ENCODE results near the gene FBN2.
"Not testable (repeated sequence)": the region's sequence is repeated elsewhere in the genome, so short reads cannot be mapped to it uniquely, and the experiment has no call there.

Gene FBN2

DNA sequence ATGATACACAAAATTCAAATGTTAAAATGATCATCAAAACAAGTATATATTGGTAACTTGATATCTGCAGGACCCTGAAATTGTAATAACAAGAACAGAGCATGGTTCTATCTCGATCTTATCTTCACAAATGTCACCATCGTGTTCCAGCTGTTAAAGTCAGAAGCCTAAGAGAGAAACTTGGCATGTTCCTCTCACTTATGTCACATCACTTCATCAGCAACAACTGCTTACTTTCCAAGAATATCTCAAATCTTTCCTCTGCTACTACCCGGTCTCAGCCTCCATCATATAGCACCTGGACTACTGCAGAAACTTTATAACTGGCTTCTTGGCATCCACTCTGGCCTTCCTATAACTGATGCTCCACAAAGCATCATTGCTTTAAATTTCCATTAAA is 84.9 kb downstream of the FBN2 start:
- H3K4me3 ChIP-seq (ENCODE audit: insufficient read length, low read depth), result no peak overlapping the region
- no peak for DNase-seq (ENCODE audit: low read depth, low spot score)
- no peak overlapping the region for H3K9ac ChIP-seq (ENCODE audit: insufficient read length, low read depth)
- peaks cover 3% of the 10 kb centered on the region for H3K36me3 ChIP-seq (ENCODE audit: insufficient read depth, insufficient read length, low read length)
- no peaks in the 10 kb centered on the region for H3K27me3 ChIP-seq (ENCODE audit: insufficient read depth, insufficient read length)
- TF ChIP-seq SUZ12 (IDR thresholded peaks at IDR 0.05; ENCODE audit: extremely low read depth, insufficient read depth, insufficient read length) (no peak), YY1 (IDR thresholded peaks at IDR 0.05; ENCODE audit: insufficient read depth, insufficient read length) (no peak), ZNF274 (IDR thresholded peaks at IDR 0.05; ENCODE audit: low read depth, low read length) (no peak)
- H3K9me3 ChIP-seq (ENCODE audit: insufficient read depth, low read length), result no peaks in the 10 kb centered on the region
- peaks cover 2% of the 10 kb centered on the region for H3K4me1 ChIP-seq (ENCODE audit: insufficient read depth, insufficient read length)

DNA sequence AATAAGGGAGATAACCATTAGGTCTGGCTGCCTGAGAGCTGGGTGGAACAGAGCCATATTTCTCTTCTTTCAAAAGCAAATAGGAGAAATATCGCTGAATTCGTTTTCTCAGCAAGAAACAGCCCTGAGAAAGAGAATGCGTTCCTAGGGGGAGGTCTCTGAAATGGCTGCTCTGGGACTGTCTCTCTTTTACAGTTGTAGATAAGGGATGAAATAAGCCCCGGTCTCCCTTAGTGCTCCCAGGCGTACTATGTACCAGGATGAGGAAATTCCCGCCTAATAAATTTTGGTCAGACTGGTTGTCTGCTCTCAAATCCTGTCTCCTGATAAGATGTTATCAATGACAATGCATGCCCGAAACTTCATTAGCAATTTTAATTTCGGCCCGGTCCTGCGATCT is 90.8 kb downstream of the FBN2 start:
- H3K4me1 ChIP-seq (ENCODE audit: insufficient read depth, insufficient read length); DNase-seq (ENCODE audit: low read depth, low spot score); H3K27me3 ChIP-seq (ENCODE audit: insufficient read depth, insufficient read length); H3K36me3 ChIP-seq (ENCODE audit: insufficient read depth, insufficient read length, low read length); H3K4me3 ChIP-seq (ENCODE audit: insufficient read length, low read depth); H3K9ac ChIP-seq (ENCODE audit: insufficient read length, low read depth); H3K9me3 ChIP-seq (ENCODE audit: insufficient read depth, low read length): not testable (repeated sequence)

DNA sequence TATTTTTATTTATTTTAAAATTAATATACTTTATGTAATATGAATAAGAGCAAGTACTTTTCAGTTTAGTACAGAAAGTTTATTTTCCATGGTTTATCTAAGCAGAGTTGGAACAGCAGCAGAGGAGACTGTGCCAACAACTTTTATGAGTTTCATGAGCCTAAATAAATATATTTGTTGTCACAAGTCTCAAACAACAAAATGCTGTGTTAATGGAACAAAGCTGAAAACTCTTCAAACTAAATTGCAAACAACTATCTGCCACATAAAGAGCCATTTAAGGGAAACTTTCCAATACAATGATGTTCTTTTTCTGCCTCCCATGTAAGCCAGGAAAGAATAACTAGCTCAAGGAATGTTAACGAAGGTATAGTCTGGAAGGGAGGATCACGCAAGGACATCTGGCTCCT is 96.1 kb downstream of the FBN2 start:
- Histone ChIP-seq H3K4me3 (ENCODE audit: insufficient read length, low read depth) (no peak overlapping the region), H3K9me3 (ENCODE audit: insufficient read depth, low read length) (no peaks in the 10 kb centered on the region), H3K27me3 (ENCODE audit: insufficient read depth, insufficient read length) (no peaks in the 10 kb centered on the region), H3K4me1 (ENCODE audit: insufficient read depth, insufficient read length) (no peaks in the 10 kb centered on the region), H3K9ac (ENCODE audit: insufficient read length, low read depth) (no peak overlapping the region), H3K36me3 (ENCODE audit: insufficient read depth, insufficient read length, low read length) (peaks cover 6% of the 10 kb centered on the region)
- no peak for TF ChIP-seq YY1 (IDR thresholded peaks at IDR 0.05; ENCODE audit: insufficient read depth, insufficient read length)
- DNase-seq (ENCODE audit: low read depth, low spot score), result no peak

DNA sequence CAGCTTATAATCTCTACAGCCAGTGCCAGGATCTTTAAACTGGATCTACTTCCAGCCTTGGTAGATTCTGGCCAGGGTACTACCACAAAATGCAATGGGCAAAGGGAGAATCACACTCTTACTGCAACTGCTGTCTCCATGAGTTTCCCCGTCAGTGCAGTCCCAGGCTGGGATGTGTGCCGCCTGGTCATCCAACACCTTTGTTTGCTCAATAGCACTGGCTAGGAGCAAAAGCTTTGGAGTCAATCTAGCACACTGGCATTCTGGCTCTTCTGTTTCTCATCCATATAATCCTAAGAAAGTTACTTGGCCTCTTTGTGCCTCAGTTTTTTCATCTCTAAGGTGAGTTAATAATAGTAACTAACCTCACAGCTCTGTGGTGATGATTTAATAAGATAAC is 96.9 kb downstream of the FBN2 start:
- no peak for DNase-seq (ENCODE audit: low read depth, low spot score)
- H3K27me3 ChIP-seq (ENCODE audit: insufficient read depth, insufficient read length), result no peaks in the 10 kb centered on the region
- no peaks in the 10 kb centered on the region for H3K9me3 ChIP-seq (ENCODE audit: insufficient read depth, low read length)
- no peak overlapping the region for H3K9ac ChIP-seq (ENCODE audit: insufficient read length, low read depth)
- no peak for TF ChIP-seq ZNF274 (IDR thresholded peaks at IDR 0.05; ENCODE audit: low read depth, low read length)
- no peak for TF ChIP-seq YY1 (IDR thresholded peaks at IDR 0.05; ENCODE audit: insufficient read depth, insufficient read length)
- TF ChIP-seq SUZ12 (IDR thresholded peaks at IDR 0.05; ENCODE audit: extremely low read depth, insufficient read depth, insufficient read length), result no peak
- H3K4me1 ChIP-seq (ENCODE audit: insufficient read depth, insufficient read length), result no peaks in the 10 kb centered on the region
- peaks cover 6% of the 10 kb centered on the region for H3K36me3 ChIP-seq (ENCODE audit: insufficient read depth, insufficient read length, low read length)
- H3K4me3 ChIP-seq (ENCODE audit: insufficient read length, low read depth), result no peak overlapping the region

DNA sequence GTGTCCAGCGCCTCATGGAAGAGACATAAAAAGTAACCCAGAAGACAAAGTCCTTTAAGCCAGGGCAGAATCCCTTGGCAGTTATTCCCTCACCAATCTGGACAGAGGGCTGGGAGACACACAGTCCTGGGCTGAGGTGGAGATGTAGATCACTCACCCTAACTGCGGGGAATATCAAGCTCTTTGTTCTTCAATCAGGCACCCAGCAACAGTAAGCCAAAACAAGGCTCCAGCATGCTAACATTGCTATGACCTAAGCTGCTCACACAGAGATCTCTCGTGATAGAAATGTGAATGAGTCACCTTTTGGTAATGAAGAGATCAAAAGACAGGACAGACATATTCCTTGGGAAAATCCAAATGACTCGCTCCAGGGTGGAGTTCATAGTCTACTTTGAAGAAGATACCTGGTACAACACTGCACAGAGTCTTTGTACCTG is 101.3 kb downstream of the FBN2 start:
- Histone ChIP-seq H3K36me3 (ENCODE audit: insufficient read depth, insufficient read length, low read length) (peaks cover 4% of the 10 kb centered on the region), H3K9ac (ENCODE audit: insufficient read length, low read depth) (no peak overlapping the region), H3K4me1 (ENCODE audit: insufficient read depth, insufficient read length) (no peaks in the 10 kb centered on the region), H3K4me3 (ENCODE audit: insufficient read length, low read depth) (no peak overlapping the region), H3K27me3 (ENCODE audit: insufficient read depth, insufficient read length) (no peaks in the 10 kb centered on the region), H3K9me3 (ENCODE audit: insufficient read depth, low read length) (no peaks in the 10 kb centered on the region)
- no peak for TF ChIP-seq ZNF274 (IDR thresholded peaks at IDR 0.05; ENCODE audit: low read depth, low read length)
- TF ChIP-seq YY1 (IDR thresholded peaks at IDR 0.05; ENCODE audit: insufficient read depth, insufficient read length), result no peak
- TF ChIP-seq SUZ12 (IDR thresholded peaks at IDR 0.05; ENCODE audit: extremely low read depth, insufficient read depth, insufficient read length), result no peak
- DNase-seq (ENCODE audit: low read depth, low spot score), result no peak

DNA sequence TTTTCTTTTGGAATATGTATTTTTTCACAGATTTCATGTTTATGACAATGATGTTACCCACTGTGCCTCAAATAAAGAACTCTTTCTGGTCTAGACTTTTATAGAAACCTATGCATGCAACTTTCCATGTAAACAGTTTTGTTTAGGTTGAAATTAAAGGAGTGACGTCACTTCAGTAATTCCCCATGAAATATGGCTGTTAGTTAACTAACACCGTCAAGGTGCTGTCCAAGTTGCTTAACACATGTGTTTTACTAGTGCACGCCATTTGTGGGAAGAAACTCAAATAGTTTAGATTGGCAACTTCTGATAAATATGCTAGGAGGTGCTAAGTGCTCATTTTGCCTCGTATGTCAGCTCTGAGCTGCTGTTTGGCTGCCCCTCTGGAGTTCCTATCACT is 102.2 kb downstream of the FBN2 start:
- Histone ChIP-seq H3K36me3 (ENCODE audit: insufficient read depth, insufficient read length, low read length) (no peaks in the 10 kb centered on the region), H3K27me3 (ENCODE audit: insufficient read depth, insufficient read length) (no peaks in the 10 kb centered on the region), H3K4me3 (ENCODE audit: insufficient read length, low read depth) (no peak overlapping the region), H3K4me1 (ENCODE audit: insufficient read depth, insufficient read length) (no peaks in the 10 kb centered on the region), H3K9ac (ENCODE audit: insufficient read length, low read depth) (no peak overlapping the region), H3K9me3 (ENCODE audit: insufficient read depth, low read length) (no peaks in the 10 kb centered on the region)
- DNase-seq (ENCODE audit: low read depth, low spot score), result no peak
- no peak for TF ChIP-seq YY1 (IDR thresholded peaks at IDR 0.05; ENCODE audit: insufficient read depth, insufficient read length)
- no peak for TF ChIP-seq ZNF274 (IDR thresholded peaks at IDR 0.05; ENCODE audit: low read depth, low read length)
- no peak for TF ChIP-seq SUZ12 (IDR thresholded peaks at IDR 0.05; ENCODE audit: extremely low read depth, insufficient read depth, insufficient read length)

DNA sequence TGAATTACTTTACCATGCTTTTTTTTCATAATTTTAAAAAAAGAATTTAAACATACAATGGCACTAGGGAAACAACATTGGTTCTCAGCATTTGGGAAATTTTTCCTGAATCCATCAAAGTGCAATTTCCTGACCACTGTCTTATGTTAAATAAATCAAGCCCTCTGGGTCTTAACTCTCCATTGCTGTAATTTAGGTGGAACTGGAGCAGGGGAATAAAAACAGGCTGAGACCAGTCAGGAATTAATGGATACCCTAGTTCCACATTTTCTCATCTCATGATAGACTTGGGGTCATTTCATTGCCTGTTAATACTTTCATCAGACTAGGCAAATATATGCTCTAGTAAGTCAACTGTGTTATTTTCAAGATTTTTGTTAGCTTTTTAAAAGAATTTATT is 103.1 kb downstream of the FBN2 start:
- no peaks in the 10 kb centered on the region for H3K36me3 ChIP-seq (ENCODE audit: insufficient read depth, insufficient read length, low read length)
- H3K9me3 ChIP-seq (ENCODE audit: insufficient read depth, low read length), result no peaks in the 10 kb centered on the region
- TF ChIP-seq YY1 (IDR thresholded peaks at IDR 0.05; ENCODE audit: insufficient read depth, insufficient read length) (no peak), SUZ12 (IDR thresholded peaks at IDR 0.05; ENCODE audit: extremely low read depth, insufficient read depth, insufficient read length) (no peak), ZNF274 (IDR thresholded peaks at IDR 0.05; ENCODE audit: low read depth, low read length) (no peak)
- H3K27me3 ChIP-seq (ENCODE audit: insufficient read depth, insufficient read length), result no peaks in the 10 kb centered on the region
- no peak overlapping the region for H3K4me3 ChIP-seq (ENCODE audit: insufficient read length, low read depth)
- H3K9ac ChIP-seq (ENCODE audit: insufficient read length, low read depth), result no peak overlapping the region
- H3K4me1 ChIP-seq (ENCODE audit: insufficient read depth, insufficient read length), result no peaks in the 10 kb centered on the region
- no peak for DNase-seq (ENCODE audit: low read depth, low spot score)

DNA sequence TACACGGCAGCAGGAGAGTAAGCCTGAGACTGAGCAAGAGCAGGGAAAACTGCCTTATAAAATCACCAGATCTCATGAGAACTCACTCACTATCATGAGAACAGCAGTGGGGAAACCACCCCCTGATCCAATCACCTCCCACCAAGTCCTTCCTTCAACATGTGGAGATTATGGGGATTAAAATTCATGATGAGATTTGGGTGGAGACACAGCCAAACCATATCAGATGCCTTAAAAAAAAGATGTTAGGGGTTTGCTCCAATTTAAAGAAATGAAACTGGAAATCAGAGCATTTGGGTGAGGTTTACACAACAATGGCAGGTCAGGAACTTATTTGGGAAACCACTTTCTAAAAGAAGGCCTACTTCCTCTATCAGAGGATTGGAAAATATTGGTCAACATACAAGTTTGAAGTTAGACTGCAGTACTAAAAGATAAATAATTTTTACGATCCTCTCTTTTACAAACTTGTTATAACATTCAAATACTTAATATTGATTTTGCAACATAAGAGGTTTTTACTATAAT is 105.1 kb downstream of the FBN2 start:
- Histone ChIP-seq H3K4me1 (ENCODE audit: insufficient read depth, insufficient read length) (no peaks in the 10 kb centered on the region), H3K9me3 (ENCODE audit: insufficient read depth, low read length) (no peaks in the 10 kb centered on the region), H3K27me3 (ENCODE audit: insufficient read depth, insufficient read length) (no peaks in the 10 kb centered on the region), H3K9ac (ENCODE audit: insufficient read length, low read depth) (no peak overlapping the region), H3K4me3 (ENCODE audit: insufficient read length, low read depth) (no peak overlapping the region), H3K36me3 (ENCODE audit: insufficient read depth, insufficient read length, low read length) (no peaks in the 10 kb centered on the region)
- TF ChIP-seq SUZ12 (IDR thresholded peaks at IDR 0.05; ENCODE audit: extremely low read depth, insufficient read depth, insufficient read length), result no peak
- TF ChIP-seq YY1 (IDR thresholded peaks at IDR 0.05; ENCODE audit: insufficient read depth, insufficient read length), result no peak
- no peak for TF ChIP-seq ZNF274 (IDR thresholded peaks at IDR 0.05; ENCODE audit: low read depth, low read length)
- DNase-seq (ENCODE audit: low read depth, low spot score), result no peak
